HepG2 (cell line): Measurements from ENCODE around the gene AUP1. TPM values are rescaled to one million over a fixed set of nuclear protein-coding genes. Genes with fewer than 3 reads are reported as not detected.

Experiments used
- ARNT ChIP-seq: fragments of 450-650 bp; IDR thresholded peaks from 2 replicates; pipeline ENCODE4 v1.6.1; 2017
- EEA1 ChIP-seq: sonication (generic); formaldehyde crosslinking; IDR thresholded peaks from 2 replicates; pipeline ENCODE4 v1.5.1; 2020; ENCODE audit warnings: mild to moderate bottlenecking, missing genetic modification reagents, borderline replicate concordance
- ELK4 ChIP-seq: sonication (generic); formaldehyde crosslinking; IDR thresholded peaks from 2 replicates; pipeline ENCODE4 v1.9.0; 2021; ENCODE audit warnings: missing genetic modification reagents, borderline replicate concordance
- ETV5 ChIP-seq: IDR thresholded peaks from 2 replicates; pipeline ENCODE4 v1.6.1; 2018; ENCODE audit warnings: missing biosample characterization, missing genetic modification reagents, inconsistent platforms, borderline replicate concordance
- HDAC2 ChIP-seq: sonication (generic); formaldehyde crosslinking; IDR thresholded peaks from 2 replicates; pipeline ENCODE4 v1.4.0; 2020; ENCODE audit warnings: missing genetic modification reagents
- HOXA7 ChIP-seq: sonication (generic); formaldehyde crosslinking; IDR thresholded peaks from 2 replicates; pipeline ENCODE4 v1.8.1; 2022; ENCODE audit warnings: mild to moderate bottlenecking, missing genetic modification reagents, moderate library complexity
- HOXD1 ChIP-seq: sonication (generic); formaldehyde crosslinking; IDR thresholded peaks from 2 replicates; pipeline ENCODE4 v1.5.0; 2020; ENCODE audit warnings: missing genetic modification reagents
- ISL2 ChIP-seq: sonication (generic); formaldehyde crosslinking; IDR thresholded peaks from 2 replicates; pipeline ENCODE4 v1.5.0; 2020; ENCODE audit warnings: missing genetic modification reagents
- MAX ChIP-seq: IDR thresholded peaks from 2 replicates; pipeline ENCODE4 v1.6.1; 2012; ENCODE audit warnings: inconsistent platforms
- MBNL3 ChIP-seq: fragments of 250-450 bp; sonication (Bioruptor Pico); conservative IDR thresholded peaks from 2 replicates; pipeline ENCODE4 v1.8.0; 2022; ENCODE audit warnings: mild to moderate bottlenecking, inconsistent platforms
- MTF1 ChIP-seq: sonication (generic); formaldehyde crosslinking; IDR thresholded peaks from 2 replicates; pipeline ENCODE4 v1.5.0; 2020; ENCODE audit warnings: missing genetic modification reagents
- RERE ChIP-seq: IDR thresholded peaks from 2 replicates; pipeline ENCODE4 v1.6.1; 2016; ENCODE audit warnings: low read depth, missing genetic modification reagents, missing compliant biosample characterization
- SALL1 ChIP-seq: sonication (generic); formaldehyde crosslinking; IDR thresholded peaks from 2 replicates; pipeline ENCODE4 v1.8.0; 2022; ENCODE audit warnings: mild to moderate bottlenecking, missing genetic modification reagents
- SRY ChIP-seq: sonication (generic); formaldehyde crosslinking; IDR thresholded peaks from 2 replicates; pipeline ENCODE4 v1.8.0; 2022; ENCODE audit warnings: mild to moderate bottlenecking, missing genetic modification reagents
- TAF15 ChIP-seq: fragments of 200-400 bp; formaldehyde crosslinking; IDR thresholded peaks from one replicate; pipeline ENCODE4 v1.6.1; 2018; ENCODE audit warnings: mild to moderate bottlenecking, low read depth, low read length; ENCODE audit not compliant: poor library complexity, severe bottlenecking
- ZFP37 ChIP-seq: sonication (generic); formaldehyde crosslinking; IDR thresholded peaks from 2 replicates; pipeline ENCODE4 v1.4.0; 2020; ENCODE audit warnings: missing genetic modification reagents, borderline replicate concordance
- ZNF207 ChIP-seq: fragments of 450-650 bp; IDR thresholded peaks from 2 replicates; pipeline ENCODE4 v1.6.1; 2016; ENCODE audit warnings: antibody characterized with exemption, borderline replicate concordance
- ZNF234 ChIP-seq: sonication (generic); formaldehyde crosslinking; conservative IDR thresholded peaks from 2 replicates; pipeline ENCODE4 v1.5.1; 2020; ENCODE audit warnings: mild to moderate bottlenecking, missing genetic modification reagents
- ZNF317 ChIP-seq: sonication (generic); formaldehyde crosslinking; IDR thresholded peaks from 2 replicates; pipeline ENCODE4 v1.5.0; 2020; ENCODE audit warnings: mild to moderate bottlenecking, missing genetic modification reagents
- ZNF451 ChIP-seq: sonication (generic); formaldehyde crosslinking; IDR thresholded peaks from 2 replicates; pipeline ENCODE4 v1.5.0; 2020; ENCODE audit warnings: mild to moderate bottlenecking, missing genetic modification reagents
- ZNF567 ChIP-seq: sonication (generic); formaldehyde crosslinking; IDR thresholded peaks from 2 replicates; pipeline ENCODE4 v1.8.1; 2023; ENCODE audit warnings: mild to moderate bottlenecking, missing genetic modification reagents, borderline replicate concordance
- ZNF709 ChIP-seq: sonication (generic); formaldehyde crosslinking; IDR thresholded peaks from 2 replicates; pipeline ENCODE4 v1.5.0; 2020; ENCODE audit warnings: mild to moderate bottlenecking, missing genetic modification reagents
- ZNF781 ChIP-seq: sonication (generic); formaldehyde crosslinking; IDR thresholded peaks from 2 replicates; pipeline ENCODE4 v1.5.1; 2020; ENCODE audit warnings: borderline replicate concordance, mild to moderate bottlenecking, missing genetic modification reagents; ENCODE audit errors: not compliant biosample characterization
- ZZZ3 ChIP-seq: sonication (generic); formaldehyde crosslinking; IDR thresholded peaks from 2 replicates; pipeline ENCODE4 v1.4.0; 2020; ENCODE audit warnings: missing genetic modification reagents, mild to moderate bottlenecking, borderline replicate concordance
- polyA plus RNA-seq, 8 experiments: library from polyadenylated mRNA; depleted of rRNA in 3 of 8; stranded (reverse) in 7 of 8; unstranded in 1 of 8; fragments of >200 nt; fragmentation: Illumina TruSeq in 4 of 8; extraction: Trizol in 4 of 8; gene quantifications; 2 replicates each; pipeline versions ENCODE4 v1.2.1 to v1.2.3, GENCODE V29; 2011 to 2016; ENCODE audit warnings: low read depth in 4 of 8, missing spikeins in 1 of 8, mixed read lengths in 1 of 8; ENCODE audit not compliant: insufficient read depth in 1 of 8
- total RNA-seq, 5 experiments: library from RNA; depleted of rRNA; stranded (reverse); fragments of >200 nt; fragmentation: Illumina TruSeq; extraction: Trizol; gene quantifications; 2 replicates each; pipeline ENCODE4 v1.2.3, GENCODE V29; 2016; ENCODE audit warnings: low read depth in 1 of 5

Gene AUP1
- total and polyA plus RNA-seq, 2 of the 13 experiments (the other 11 are each of a cell fraction or from before 2014, with no cell fraction given) = 174 to 267 TPM

- TF ChIP-seq RERE (CRISPR knock-in tag) = peak; percentile 10; the same call in 1 of the 2 replicates
- TF ChIP-seq ZNF709 (CRISPR knock-in tag) = no peak
- no peak for TF ChIP-seq TAF15
- TF ChIP-seq HOXD1 (CRISPR knock-in tag) = peak; percentile 41; the same call in 1 of the 2 replicates
- TF ChIP-seq ZNF451 = no peak
- TF ChIP-seq ZNF234 (CRISPR knock-in tag) = no peak
- no peak for TF ChIP-seq MTF1 (CRISPR knock-in tag)
- TF ChIP-seq ZZZ3 = no peak
- TF ChIP-seq MAX = peak; percentile 83
- no peak for TF ChIP-seq HOXA7 (CRISPR knock-in tag)
- 0 out of 2 replicates have a peak, but pooled peaks have one; percentile 42 for TF ChIP-seq ISL2 (CRISPR knock-in tag)
- TF ChIP-seq ZNF567 (CRISPR knock-in tag) = no peak
- peak; percentile 85 for TF ChIP-seq SALL1 (CRISPR knock-in tag)
- TF ChIP-seq ZFP37 = 0 out of 2 replicates have a peak, but pooled peaks have one; percentile 70
- peak; percentile 100 for TF ChIP-seq ZNF317 (CRISPR knock-in tag)
- no peak for TF ChIP-seq MBNL3 (CRISPR knock-in tag)
- peak; percentile 65 for TF ChIP-seq ZNF781 (CRISPR knock-in tag)
- TF ChIP-seq ZNF207 = no peak
- peak; percentile 76 for TF ChIP-seq HDAC2 (CRISPR knock-in tag)
- TF ChIP-seq EEA1 = no peak
- TF ChIP-seq ETV5 = peak; percentile 88
- no peak for TF ChIP-seq SRY (CRISPR knock-in tag)
- TF ChIP-seq ELK4 (CRISPR knock-in tag) = no peak
- no peak for TF ChIP-seq ARNT
Measured at GRCh38 chr2:74525717-74526648, 3.5 kb downstream of the AUP1 start, which contains the start of gene DQX1 (continued).
